Endothelial cell of umbilical vein (primary cell): ENCODE measurements around the gene MAGI1. TPM values are rescaled to one million over a fixed set of nuclear protein-coding genes. Genes with fewer than 3 reads are reported as not detected.

Experiments
- BruUV-seq: library from RNA; stranded (reverse); fragments of 400-500 nt; replicated peaks from 2 replicates; lab custom pipeline; 2021; lab: Mats Ljungman, UMichigan
- CTCF ChIA-PET: fragments of 300-600, 350-600 bp; sonication (Branson Sonifier 250); formaldehyde crosslinking; loops from one replicate; lab custom pipeline; 2021; ENCODE audit warnings: antibody characterized with exemption, inconsistent platforms; lab: Charles Lee
- POLR2A ChIA-PET: fragments of 300-600, 350-600 bp; sonication (Branson Sonifier 250); formaldehyde crosslinking; loops from one replicate; lab custom pipeline; 2021; ENCODE audit warnings: antibody characterized with exemption, inconsistent platforms; lab: Charles Lee
- DNase-seq: peaks from one replicate; pipeline ENCODE4 v3.0.0-alpha.2; 2011; ENCODE audit warnings: low read depth, low spot score
- FAIRE-seq: peaks from 2 replicates; lab custom pipeline; 2011; peaks lifted over from hg19 to GRCh38; lab: Jason Lieb, UNC
- H2AFZ ChIP-seq: 2 replicates; pipeline ENCODE4 v1.6.0; 2012; ENCODE audit warnings: low read depth, low read length, control low read depth, inconsistent platforms
- H3K27ac ChIP-seq: 2 replicates; pipeline ENCODE4 v1.5.1; 2011; ENCODE audit warnings: low read depth, mild to moderate bottlenecking, control low read depth, low read length, moderate library complexity; ENCODE audit not compliant: insufficient read depth
- H3K27me3 ChIP-seq, 2 experiments: 2 replicates each; pipeline versions ENCODE4 v1.6.0 to v1.6.1; 2011; ENCODE audit warnings: low read length in 2 of 2, mixed read lengths in 1 of 2; ENCODE audit not compliant: control insufficient read depth in 2 of 2, insufficient read depth in 2 of 2
- H3K36me3 ChIP-seq, 2 experiments: 2 replicates in 1 of 2; 3 replicates in 1 of 2; pipeline ENCODE4 v1.5.1; 2011; ENCODE audit warnings: low read length in 2 of 2, mild to moderate bottlenecking in 1 of 2, moderate library complexity in 1 of 2; ENCODE audit not compliant: control insufficient read depth in 2 of 2, insufficient read depth in 2 of 2; ENCODE audit errors: extremely low read depth in 1 of 2
- H3K4me1 ChIP-seq: 3 replicates; pipeline ENCODE4 v1.5.1; 2011; ENCODE audit warnings: mild to moderate bottlenecking, low read length; ENCODE audit not compliant: control insufficient read depth, insufficient read depth; ENCODE audit errors: extremely low read depth
- H3K4me2 ChIP-seq: 2 replicates; pipeline ENCODE4 v1.6.1; 2011; ENCODE audit warnings: low read length, control low read depth, mixed read lengths; ENCODE audit not compliant: insufficient read depth
- H3K4me3 ChIP-seq, 3 experiments: fragments of 200-600 bp in 1 of 3; sonication (generic), shearing (Covaris generic) in 1 of 3; replicated peaks in 1 of 3; 2 replicates each; pipeline ENCODE4 v1.5.1; 2011 to 2016; ENCODE audit warnings: control low read depth in 3 of 3, low read length in 3 of 3, mild to moderate bottlenecking in 2 of 3, inconsistent platforms in 1 of 3, low read depth in 1 of 3, moderate library complexity in 1 of 3; ENCODE audit not compliant: insufficient read depth in 1 of 3
- H3K79me2 ChIP-seq: 2 replicates; pipeline ENCODE4 v1.6.0; 2012; ENCODE audit warnings: low read length, inconsistent platforms; ENCODE audit not compliant: control insufficient read depth, insufficient read depth
- H3K9ac ChIP-seq: replicated peaks from 2 replicates; pipeline ENCODE3; 2011; ENCODE audit warnings: low read length, control low read depth; ENCODE audit not compliant: insufficient read depth; ENCODE audit errors: extremely low read depth
- H3K9me1 ChIP-seq: replicated peaks from 3 replicates; pipeline ENCODE4 v1.6.0; 2011; ENCODE audit warnings: mild to moderate bottlenecking, low read length; ENCODE audit not compliant: control insufficient read depth, insufficient read depth; ENCODE audit errors: extremely low read depth
- H3K9me3 ChIP-seq: replicated peaks from 2 replicates; pipeline ENCODE4 v1.5.1; 2012; ENCODE audit warnings: low read length, inconsistent platforms; ENCODE audit not compliant: control insufficient read depth, insufficient read depth
- H4K20me1 ChIP-seq: replicated peaks from 2 replicates; pipeline ENCODE3; 2011; ENCODE audit warnings: mild to moderate bottlenecking, low read length; ENCODE audit not compliant: control insufficient read depth, insufficient read depth; ENCODE audit errors: extremely low read depth
- CTCF ChIP-seq, 2 donors: IDR thresholded peaks; 1 replicate in 1 of 2; 2 replicates in 1 of 2; pipeline ENCODE4 v1.5.1; 2011; ENCODE audit warnings: low read length in 2 of 2, mild to moderate bottlenecking in 2 of 2, moderate library complexity in 2 of 2, control low read depth in 1 of 2, inconsistent platforms in 1 of 2, low read depth in 1 of 2; ENCODE audit not compliant: insufficient read depth in 1 of 2; ENCODE audit errors: extremely low read depth in 1 of 2
- EZH2 ChIP-seq: IDR thresholded peaks from 2 replicates; pipeline ENCODE4 v1.6.1; 2012; ENCODE audit warnings: borderline replicate concordance, low read depth, mild to moderate bottlenecking, moderate library complexity, low read length, inconsistent platforms; ENCODE audit not compliant: severe bottlenecking
- FOS ChIP-seq: IDR thresholded peaks from 2 replicates; pipeline ENCODE4 v1.6.1; 2011; ENCODE audit warnings: mild to moderate bottlenecking, low read length, moderate library complexity, borderline replicate concordance; ENCODE audit not compliant: insufficient read depth
- GATA2 ChIP-seq: IDR thresholded peaks from 2 replicates; pipeline ENCODE4 v1.7.0; 2011; ENCODE audit warnings: low read depth, mild to moderate bottlenecking, moderate library complexity, mixed read lengths, low read length; ENCODE audit not compliant: insufficient read length, insufficient read depth
- JUN ChIP-seq: IDR thresholded peaks from 2 replicates; pipeline ENCODE4 v1.6.1; 2011; ENCODE audit warnings: borderline replicate concordance, low read depth; ENCODE audit not compliant: insufficient read length, insufficient read depth
- MAX ChIP-seq: IDR thresholded peaks from 2 replicates; pipeline ENCODE4 v1.6.1; 2011; ENCODE audit not compliant: insufficient read depth, insufficient read length
- MYC ChIP-seq: IDR thresholded peaks from one replicate; pipeline ENCODE4 v1.6.1; 2011; ENCODE audit warnings: mild to moderate bottlenecking, low read depth, low read length
- POLR2A ChIP-seq: IDR thresholded peaks from 2 replicates; pipeline ENCODE4 v1.6.1; 2012; ENCODE audit warnings: low read depth, mild to moderate bottlenecking, control low read depth, low read length
- POLR2AphosphoS5 ChIP-seq: IDR thresholded peaks from 2 replicates; pipeline ENCODE4 v1.6.1; 2012; ENCODE audit warnings: low read depth, mild to moderate bottlenecking, control low read depth, low read length, moderate library complexity; ENCODE audit not compliant: insufficient read depth
- dilution Hi-C: fragments of 300-500 bp; cut with MboI; formaldehyde crosslinking; loops from one replicate; pipeline ENCODE4 v1.15.0; 2019; ENCODE audit warnings: low sequenced_read_pairs; ENCODE audit not compliant: extremely low pct_ligation_motif_present
- intact Hi-C: fragments of 100-400 bp; cut with micrococcal nuclease; formaldehyde crosslinking; loops from one replicate; pipeline ENCODE4 v1.10.0; 2022
- polyA plus RNA-seq, 4 experiments: library from polyadenylated mRNA; depleted of rRNA in 3 of 4; stranded (reverse) in 3 of 4; unstranded in 1 of 4; fragments of >200 nt; gene quantifications; 2 replicates each; pipeline versions ENCODE4 v1.2.1 to v1.2.3, GENCODE V29; 2011 to 2012; ENCODE audit warnings: missing spikeins in 1 of 4
- total RNA-seq: library from RNA; stranded (reverse); gene quantifications from 2 replicates; pipeline ENCODE4 v1.2.3, GENCODE V29; 2021

Gene MAGI1
- total and polyA plus RNA-seq, 2 donors (not counting 3 experiments of a cell fraction or from before 2014, with no cell fraction given), result 10.1 to 47.9 TPM

- Histone ChIP-seq H3K36me3 (no peaks in the 10 kb centered on the region), H3K9me3 (no peaks in the 10 kb centered on the region), H3K4me1 (no peaks in the 10 kb centered on the region), H3K27me3 (no peaks in the 10 kb centered on the region), H3K4me2 (no peak overlapping the region), H3K27ac (no peak overlapping the region), H2AFZ (no peak overlapping the region), H3K4me3 (no peak overlapping the region), H3K79me2 (no peaks in the 10 kb centered on the region), H4K20me1 (no peaks in the 10 kb centered on the region), H3K9ac (no peak overlapping the region), H3K9me1 (no peaks in the 10 kb centered on the region)
- FAIRE-seq (no peak), DNase-seq (no peak)
- CTCF ChIA-PET, result no interaction called here
- TF ChIP-seq MAX (no peak), POLR2A (no peak), CTCF (IDR thresholded peaks at IDR 0.05; ENCODE audit: extremely low read depth in 1 of 2, insufficient read depth in 1 of 2, low read depth in 1 of 2, low read length in 2 of 2) (no peak), MYC (no peak), POLR2AphosphoS5 (no peak)
- BruUV-seq, result no TSS peak
- intact Hi-C loops, result no loop called here
- dilution Hi-C loops, result no loop called here
- POLR2A ChIA-PET, result no interaction called here
These were observed 218.8 kb downstream of the MAGI1 start for GRCh38 chr3:65819896-65820295.

GRCh38 chr3:65817553-65818126 is 221.1 kb downstream of the MAGI1 start:
- no TSS peak for BruUV-seq
- H3K9me1 ChIP-seq, result no peaks in the 10 kb centered on the region
- ChIA-PET CTCF (no interaction called here), POLR2A (no interaction called here)
- dilution Hi-C loops (no loop called here), intact Hi-C loops (no loop called here)
- H3K4me3 ChIP-seq, result no peak overlapping the region
- H3K4me1 ChIP-seq, result no peaks in the 10 kb centered on the region
- peaks cover 3% of the 10 kb centered on the region for H4K20me1 ChIP-seq
- no peak overlapping the region for H3K4me2 ChIP-seq
- no peaks in the 10 kb centered on the region for H3K79me2 ChIP-seq
- H3K9ac ChIP-seq, result no peak overlapping the region
- peak; percentile 57 for FAIRE-seq
- H3K27me3 ChIP-seq, result no peaks in the 10 kb centered on the region
- no peak overlapping the region for H3K27ac ChIP-seq
- TF ChIP-seq GATA2 (no peak), POLR2A (no peak), POLR2AphosphoS5 (no peak), JUN (no peak), CTCF (IDR thresholded peaks at IDR 0.05; ENCODE audit: extremely low read depth in 1 of 2, insufficient read depth in 1 of 2, low read depth in 1 of 2, low read length in 2 of 2) (no peak), FOS (no peak), MYC (no peak), EZH2 (no peak), MAX (no peak)
- no peak overlapping the region for H2AFZ ChIP-seq
- H3K9me3 ChIP-seq, result no peaks in the 10 kb centered on the region
- H3K36me3 ChIP-seq, result no peaks in the 10 kb centered on the region
- DNase-seq, result no peak
